ENCODE data around the gene DUSP28. TPM values are rescaled to one million over a fixed set of nuclear protein-coding genes. Genes with fewer than 3 reads are reported as not detected.

The DUSP28 gene
- total RNA-seq, 1 experiment from 2014 or later, result 4.1 TPM

DNA sequence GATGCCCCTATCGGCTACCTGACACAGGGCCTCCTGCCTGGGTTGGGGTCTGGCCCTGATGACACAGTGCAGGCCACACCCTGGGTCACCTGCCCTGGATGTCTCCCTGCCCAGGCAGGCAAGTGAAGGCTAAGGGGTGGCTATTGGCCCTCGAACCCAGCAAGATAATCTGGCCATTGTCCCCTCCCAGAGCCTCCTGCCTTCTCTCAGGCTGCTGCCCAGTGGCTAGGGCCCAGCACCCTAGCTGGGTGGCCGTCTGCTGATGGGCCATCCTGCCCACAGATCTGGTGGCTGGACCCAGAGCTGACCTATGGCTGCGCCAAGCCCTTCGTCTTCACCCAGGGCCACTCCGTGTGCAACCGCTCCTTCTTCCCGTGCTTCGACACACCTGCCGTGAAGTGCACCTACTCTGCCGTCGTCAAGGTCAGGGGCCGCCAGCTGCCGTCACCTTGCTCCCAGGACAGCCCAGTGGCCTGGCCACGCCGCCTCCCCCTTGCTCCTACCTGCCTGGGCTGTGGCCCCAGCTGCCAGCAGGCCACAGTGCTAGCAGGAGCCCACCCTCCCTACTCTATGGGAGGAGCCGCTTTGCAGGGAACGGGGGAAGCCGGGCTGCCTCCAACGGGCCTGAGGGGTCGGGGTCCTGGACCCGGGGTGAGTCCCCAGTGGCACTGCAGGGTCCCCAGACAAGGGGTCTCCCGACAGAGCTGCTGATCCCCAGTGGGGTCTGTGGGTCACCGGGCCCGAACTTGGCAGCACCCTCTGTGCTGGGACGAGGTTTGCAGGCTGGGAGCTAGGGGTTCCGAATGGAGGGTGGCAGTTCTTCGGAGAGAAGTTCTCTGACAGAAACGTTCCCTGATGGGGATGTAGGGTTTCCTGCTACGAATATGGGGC lies 12.2 kb downstream of the DUSP28 start:
- DNase-seq (ENCODE audit: low read depth), result no peak

DNA sequence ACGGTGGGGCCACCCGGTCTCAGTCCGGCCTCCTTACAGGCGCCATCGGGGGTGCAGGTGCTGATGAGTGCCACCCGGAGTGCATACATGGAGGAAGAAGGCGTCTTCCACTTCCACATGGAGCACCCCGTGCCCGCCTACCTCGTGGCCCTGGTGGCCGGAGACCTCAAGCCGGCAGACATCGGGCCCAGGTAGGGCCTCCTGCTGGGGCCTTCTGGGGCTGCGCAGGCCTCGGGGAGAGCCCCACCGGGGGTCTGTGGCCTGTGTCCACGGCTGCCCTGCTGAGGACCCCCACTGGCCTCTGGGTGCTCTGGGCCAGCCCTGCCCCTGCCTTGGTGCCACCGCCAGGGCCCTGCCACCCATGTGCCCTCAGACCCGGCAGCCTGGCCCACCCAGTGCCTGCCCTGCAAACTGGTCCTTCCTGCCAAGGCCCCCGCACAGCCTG lies 12.9 kb downstream of the DUSP28 start:
- DNase-seq (ENCODE audit: low read depth), result no peak

DNA sequence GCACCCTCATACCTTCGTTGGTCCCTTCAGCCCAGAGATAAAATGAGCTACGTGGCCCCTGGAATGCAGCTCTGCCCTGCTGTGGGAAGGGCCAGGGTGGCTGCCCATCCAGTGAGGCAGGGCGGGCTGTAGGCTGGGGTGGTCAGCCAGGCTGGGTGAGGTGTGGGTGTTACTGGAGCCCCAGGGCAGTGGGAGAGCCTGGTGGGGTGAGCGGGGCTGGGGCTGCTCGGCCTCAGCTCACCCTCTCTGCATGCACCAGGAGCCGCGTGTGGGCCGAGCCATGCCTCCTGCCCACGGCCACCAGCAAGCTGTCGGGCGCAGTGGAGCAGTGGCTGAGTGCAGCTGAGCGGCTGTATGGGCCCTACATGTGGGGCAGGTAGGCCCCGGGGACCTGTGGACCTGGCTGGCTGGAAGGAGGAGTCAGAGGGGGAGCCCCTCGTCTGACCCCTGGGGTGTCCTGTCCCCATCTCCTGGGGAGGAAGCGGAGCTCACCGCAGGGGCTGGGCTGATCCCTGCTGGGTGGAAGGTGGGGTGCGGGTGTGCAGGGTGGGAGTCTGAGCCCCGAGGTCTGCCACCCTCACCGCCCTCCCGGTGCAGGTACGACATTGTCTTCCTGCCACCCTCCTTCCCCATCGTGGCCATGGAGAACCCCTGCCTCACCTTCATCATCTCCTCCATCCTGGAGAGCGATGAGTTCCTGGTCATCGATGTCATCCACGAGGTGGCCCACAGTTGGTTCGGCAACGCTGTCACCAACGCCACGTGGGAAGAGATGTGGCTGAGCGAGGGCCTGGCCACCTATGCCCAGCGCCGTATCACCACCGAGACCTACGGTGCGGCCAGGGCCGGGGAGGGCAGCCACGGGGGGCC lies 13.6 kb downstream of the DUSP28 start:
- no peak for DNase-seq (ENCODE audit: low read depth)

DNA sequence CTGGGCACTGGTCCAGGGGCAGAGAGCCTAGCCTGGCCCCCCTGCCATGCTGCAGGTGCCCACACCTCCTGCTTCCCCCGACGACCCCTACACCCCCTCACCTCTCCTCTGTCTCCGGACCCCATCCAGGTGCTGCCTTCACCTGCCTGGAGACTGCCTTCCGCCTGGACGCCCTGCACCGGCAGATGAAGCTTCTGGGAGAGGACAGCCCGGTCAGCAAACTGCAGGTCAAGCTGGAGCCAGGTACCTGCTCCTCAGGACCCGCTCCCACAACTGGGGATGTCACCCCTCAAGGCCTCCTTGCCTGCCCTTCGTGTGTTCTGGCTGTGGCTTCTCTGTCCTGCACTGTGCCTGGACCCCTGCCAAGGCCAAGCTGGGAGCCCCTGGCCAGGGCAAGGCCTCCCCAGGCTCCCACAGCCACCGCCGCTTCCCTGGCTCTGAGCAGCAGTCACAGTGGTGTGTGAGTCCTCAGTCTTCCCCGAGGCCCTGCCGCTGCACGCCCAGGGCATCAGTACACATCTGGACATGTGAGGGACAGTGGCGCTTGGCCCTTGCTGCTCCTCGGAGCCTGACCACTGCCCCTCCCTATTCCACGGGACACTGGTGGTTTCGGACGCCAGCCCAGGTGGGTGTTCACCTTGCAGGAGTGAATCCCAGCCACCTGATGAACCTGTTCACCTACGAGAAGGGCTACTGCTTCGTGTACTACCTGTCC lies 14.4 kb downstream of the DUSP28 start:
- no peak for DNase-seq (ENCODE audit: low read depth)

DNA sequence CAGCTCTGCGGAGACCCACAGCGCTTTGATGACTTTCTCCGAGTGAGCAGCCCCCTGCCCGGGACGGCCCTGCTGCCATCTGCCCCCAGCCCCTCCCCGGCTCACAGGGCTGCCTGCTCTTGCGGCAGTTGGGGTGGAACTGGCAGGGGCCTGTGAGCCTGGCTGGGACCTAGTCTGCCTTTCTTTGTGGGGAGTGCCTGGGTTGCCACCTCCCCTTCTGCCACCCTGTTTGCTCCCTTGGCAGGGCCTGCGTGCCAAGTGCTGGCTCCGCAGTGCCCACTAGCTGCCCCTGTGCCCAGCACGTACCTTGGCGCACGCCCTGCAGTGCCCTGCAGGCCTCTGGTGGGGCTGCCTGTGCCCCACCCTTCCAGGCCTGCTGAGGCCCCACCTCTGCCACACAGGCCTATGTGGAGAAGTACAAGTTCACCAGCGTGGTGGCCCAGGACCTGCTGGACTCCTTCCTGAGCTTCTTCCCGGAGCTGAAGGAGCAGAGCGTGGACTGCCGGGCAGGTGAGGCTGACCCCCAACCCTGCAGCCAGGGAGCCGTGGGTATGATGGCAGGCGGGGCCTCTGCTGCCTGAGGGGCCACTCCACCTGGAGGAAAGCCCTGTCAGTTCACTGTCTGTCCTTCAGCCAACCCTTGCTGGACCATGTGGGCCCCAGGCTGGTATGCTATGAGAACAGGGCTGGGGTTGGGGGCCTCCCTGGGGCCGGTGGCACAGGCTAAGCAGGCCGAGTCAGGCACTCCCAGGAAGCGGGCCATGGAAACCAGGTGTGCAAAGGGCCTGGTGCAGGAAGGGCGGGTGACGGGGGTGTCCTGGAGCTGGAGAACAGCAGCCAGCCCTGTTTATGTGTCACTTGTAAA lies 15.2 kb downstream of the DUSP28 start:
- no peak for DNase-seq (ENCODE audit: low read depth)

DNA sequence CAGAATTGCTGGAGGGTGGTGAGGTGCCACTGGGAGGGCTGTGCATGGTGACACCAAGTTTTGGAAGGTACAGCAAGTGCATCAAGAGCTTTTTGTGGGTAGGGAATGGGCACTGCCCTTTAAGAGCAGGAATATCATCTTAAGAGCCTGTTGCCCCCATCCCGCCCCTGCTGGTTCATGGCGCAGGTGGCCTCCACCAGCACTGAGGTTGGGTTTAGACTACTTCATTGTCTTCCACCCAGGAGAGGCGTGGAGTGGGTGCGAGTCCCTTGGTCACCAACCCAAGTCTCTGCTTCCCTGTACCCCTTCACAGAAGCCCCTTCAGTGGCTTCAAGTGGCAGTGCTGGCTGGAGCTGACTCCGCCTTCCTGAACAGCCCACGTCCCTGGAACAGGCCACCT lies 15.9 kb downstream of the DUSP28 start:
- DNase-seq (ENCODE audit: low read depth), result no peak

DNA sequence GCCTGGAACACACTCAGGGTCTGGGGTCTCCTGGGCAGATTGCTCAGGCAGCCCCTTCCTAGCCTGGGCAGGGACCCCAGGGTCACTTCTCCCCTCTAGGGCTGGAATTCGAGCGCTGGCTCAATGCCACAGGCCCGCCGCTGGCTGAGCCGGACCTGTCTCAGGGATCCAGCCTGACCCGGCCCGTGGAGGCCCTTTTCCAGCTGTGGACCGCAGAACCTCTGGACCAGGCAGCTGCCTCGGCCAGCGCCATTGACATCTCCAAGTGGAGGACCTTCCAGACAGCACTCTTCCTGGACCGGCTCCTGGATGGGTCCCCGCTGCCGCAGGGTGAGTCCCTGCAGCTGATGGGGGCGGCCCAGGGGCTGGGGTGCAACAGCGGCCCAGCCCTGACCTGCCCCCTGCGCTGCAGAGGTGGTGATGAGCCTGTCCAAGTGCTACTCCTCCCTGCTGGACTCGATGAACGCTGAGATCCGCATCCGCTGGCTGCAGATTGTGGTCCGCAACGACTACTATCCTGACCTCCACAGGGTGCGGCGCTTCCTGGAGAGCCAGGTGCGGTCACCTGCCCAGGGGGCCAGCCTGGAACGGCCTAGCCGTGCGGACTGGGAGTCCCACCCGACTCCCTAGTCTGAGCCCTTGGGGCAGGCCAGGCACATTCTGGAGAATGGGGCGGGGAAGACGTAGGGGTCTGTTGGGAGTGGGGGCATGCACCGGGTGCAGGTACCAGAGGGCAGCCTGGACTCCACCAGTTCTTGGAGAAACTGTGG lies 16.5 kb downstream of the DUSP28 start:
- DNase-seq (ENCODE audit: low read depth), result no peak

DNA sequence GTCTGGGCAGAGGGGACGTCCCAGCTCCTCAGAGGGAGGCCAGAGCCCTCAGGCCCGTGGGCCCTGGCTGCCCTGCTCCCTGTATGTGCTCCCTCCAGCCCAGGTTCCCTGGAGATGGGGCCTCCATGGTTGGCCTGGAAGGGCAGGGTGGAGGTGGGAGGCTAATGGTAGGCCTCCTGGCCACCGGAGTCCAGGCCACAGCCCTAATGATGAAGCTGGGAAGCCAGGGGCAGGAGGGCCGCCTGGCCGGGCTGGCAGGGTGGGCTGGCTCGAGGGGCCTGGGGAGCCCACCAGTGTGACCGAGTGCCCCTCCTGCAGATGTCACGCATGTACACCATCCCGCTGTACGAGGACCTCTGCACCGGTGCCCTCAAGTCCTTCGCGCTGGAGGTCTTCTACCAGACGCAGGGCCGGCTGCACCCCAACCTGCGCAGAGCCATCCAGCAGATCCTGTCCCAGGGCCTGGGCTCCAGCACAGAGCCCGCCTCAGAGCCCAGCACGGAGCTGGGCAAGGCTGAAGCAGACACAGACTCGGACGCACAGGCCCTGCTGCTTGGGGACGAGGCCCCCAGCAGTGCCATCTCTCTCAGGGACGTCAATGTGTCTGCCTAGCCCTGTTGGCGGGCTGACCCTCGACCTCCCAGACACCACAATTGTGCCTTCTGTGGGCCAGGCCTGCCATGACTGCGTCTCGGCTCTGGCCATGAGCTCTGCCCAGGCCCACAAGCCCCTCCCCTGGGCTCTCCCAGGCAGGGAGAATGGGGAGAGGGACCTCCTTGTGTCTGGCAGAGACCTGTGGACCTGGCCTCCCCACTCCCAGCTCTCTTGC lies 17.3 kb downstream of the DUSP28 start:
- DNase-seq (ENCODE audit: low read depth), result no peak

DNA sequence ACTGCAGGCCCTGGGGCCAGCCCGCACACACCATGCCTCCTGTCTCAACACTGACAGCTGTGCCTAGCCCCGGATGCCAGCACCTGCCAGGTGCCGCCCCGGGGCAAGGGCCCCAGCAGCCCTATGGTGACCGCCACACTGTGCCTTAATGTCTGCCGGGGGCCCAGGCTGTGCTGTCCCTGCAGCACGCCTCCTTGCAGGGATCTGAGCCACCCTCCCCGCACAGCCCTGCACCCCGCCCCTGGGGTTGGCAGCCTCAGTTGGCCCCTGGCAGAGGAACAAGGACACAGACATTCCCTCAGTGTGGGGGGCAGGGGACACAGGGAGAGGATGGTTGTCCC lies 17.9 kb downstream of the DUSP28 start:
- DNase-seq (ENCODE audit: low read depth), result no peak

DNA sequence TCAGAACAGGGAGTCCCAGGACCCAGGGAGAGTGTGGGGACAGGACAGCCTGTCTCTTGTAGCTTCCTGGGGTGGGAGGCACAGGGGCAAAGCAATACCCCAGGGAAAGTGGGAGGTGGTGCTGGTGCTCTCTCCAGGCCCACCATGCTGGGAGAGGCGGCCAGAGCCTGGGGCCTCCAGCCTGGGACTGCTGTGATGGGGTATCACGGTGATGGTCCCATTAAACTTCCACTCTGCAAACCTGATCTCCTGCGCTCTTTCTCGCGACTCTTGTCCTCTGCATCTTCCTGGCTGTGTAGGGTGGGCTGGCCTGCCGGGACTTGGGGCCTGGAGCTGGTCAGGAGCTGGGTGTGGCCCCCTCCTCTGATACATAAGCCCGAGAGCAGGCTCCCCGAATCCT lies 18.3 kb downstream of the DUSP28 start:
- DNase-seq (ENCODE audit: low read depth), result no peak

DNA sequence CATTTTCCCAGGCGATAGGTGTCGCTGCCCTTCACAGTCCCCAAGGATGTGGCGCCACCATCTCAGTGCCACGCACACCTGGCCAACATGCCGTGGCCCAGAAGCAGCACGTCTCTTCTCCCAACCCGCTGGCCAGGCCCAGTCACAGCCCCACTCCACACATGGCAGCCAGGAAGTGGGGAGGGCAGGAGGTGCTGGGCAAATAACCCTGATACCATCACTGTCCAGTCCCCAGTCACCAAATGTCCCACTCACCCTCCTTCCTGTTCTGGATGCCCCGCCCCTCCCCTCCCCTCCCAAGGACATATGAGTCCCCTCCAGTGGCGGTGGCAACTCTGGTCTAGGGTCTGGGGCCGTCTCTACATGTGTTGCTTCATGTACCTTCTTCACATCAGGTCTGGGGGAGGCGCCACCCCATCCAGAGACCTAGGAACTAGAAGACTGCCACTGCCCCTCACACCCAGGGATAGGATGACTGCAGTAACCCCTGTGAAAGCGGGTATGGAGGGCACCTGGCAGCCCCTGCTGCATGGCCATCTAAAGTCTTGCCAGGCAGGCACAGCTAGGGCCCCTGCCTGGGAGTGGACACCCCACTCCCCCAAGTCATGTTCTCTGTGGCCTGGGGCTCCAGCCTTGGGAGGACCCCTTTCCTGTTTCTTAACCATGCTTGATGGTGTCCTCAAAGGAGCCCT lies 19.1 kb downstream of the DUSP28 start:
- DNase-seq (ENCODE audit: low read depth), result no peak

DNA sequence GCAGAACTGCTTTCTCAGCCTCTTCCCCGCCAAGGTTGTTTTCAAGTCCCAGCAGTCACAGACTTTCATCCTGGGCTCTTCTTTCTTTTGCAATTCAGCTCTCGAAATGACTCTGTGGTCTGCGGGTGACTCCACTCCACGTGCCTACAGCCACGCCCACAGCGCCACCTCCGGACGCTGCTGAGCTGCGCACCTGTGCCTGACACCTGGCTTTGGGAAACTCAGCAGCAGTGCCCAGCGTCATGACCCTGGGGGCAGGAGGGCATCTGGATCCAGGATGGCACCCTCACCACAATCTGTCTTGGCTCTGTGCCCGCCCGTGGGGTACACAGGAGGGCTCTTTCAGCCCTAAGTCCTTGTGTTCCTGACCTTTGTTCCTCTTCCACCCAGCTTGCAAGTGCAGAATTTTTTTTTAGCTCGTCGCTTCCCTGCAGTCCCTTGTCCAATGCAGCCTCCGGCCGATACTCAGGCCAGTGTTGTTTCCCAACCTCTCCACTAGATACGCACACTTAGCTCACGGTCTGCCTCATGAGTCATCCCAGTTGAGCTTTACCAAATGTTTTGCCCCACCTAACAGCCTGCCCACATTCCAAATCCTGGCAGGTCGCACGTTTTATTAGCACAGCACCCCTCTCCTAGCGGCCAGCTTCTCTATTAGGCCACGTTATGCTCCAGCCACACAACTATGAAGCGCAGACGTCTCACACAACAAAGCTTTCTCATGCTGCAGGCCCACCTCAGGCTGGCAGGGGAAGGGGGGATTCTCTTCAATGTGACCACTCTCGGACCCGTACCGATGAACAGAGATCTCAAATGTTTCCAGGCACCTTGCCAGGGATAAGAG lies 19.8 kb downstream of the DUSP28 start:
- peak; percentile 93 for DNase-seq (ENCODE audit: low read depth)

DNA sequence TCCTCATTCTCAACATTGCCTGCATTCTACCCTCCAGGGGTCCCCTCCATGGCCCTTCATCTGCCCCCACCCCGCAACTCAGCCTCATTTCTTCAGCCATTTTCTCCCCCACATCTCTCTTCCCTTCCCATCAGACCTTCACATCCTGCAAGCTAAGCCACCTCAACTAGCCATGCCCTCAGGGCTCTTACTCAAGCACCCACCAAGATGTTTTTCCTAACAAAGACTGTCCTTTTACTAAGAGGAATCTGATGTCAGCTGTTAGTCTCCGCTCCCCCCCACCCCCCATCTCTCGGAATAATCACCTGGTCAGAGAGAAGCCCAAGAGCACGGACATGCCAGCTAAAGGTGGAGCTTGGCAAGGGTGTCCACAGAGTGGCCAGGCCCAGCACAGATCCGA lies 21.7 kb downstream of the DUSP28 start:
- peak; percentile 66 for DNase-seq (ENCODE audit: low read depth)

DNA sequence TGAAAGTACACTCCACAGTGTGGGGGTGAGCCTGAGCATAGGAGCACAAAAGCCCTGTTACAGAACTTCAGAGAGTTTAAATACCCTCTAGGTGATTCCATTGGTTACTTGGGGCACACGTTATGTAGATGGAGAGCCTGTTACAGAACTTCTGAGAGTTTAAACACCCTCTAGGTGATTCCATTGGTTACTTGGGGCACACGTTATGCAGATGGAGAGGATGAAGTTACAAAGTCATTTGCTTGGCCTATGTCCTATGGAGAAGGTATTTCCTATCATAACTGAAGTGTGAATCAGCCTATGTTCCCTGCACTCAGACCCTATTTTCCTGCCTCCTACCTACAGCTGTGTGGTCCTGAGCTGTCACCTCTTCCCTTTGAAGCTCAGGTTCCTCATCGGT lies 22.6 kb downstream of the DUSP28 start:
- peak; percentile 20 for DNase-seq (ENCODE audit: low read depth)

DNA sequence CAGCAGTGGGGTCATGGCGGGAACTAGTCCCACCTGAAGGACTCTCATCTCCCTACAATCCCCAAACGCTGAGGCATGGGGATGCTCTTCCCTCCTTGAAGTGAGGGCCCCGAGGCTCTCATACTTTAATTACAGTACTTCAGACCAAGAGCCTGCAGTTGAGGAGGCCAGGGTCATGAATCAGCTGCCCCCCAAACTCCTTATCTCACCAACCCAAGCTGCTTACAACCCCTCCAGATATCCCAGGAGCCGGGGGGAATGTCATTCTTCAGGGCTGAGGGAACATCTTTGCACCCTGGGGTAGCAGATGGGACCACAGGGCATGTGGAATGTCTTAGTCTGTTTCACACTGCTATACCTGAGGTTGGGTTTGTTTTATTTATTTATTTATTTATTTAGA lies 23.6 kb downstream of the DUSP28 start:
- DNase-seq (ENCODE audit: low read depth), result no peak

DNA sequence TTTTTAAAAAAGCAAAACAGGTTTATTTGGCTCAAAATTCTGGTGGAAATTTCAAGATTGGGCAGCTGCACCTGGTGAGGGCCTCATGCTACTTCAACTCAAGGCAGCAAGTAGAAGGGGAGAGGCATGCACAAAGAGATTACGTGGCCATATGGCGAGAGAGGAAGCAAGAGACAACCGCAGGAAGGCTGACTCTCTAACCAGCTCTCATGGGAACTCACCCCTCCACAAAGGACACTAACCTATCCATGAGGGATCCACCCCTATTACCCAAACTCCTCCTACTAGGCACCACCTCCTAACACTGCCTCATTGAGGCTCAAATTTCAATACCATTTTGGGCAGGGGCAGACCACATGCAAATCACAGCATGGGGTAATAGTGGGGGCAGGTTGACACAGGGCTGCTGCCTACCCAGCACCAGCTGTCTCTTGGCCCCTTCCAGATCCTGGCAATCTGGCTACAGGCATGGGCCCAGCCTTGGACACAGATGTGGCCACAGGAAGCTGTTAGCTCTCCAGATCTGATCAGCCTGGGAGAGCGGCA lies 24.4 kb downstream of the DUSP28 start:
- no peak for DNase-seq (ENCODE audit: low read depth)

DNA sequence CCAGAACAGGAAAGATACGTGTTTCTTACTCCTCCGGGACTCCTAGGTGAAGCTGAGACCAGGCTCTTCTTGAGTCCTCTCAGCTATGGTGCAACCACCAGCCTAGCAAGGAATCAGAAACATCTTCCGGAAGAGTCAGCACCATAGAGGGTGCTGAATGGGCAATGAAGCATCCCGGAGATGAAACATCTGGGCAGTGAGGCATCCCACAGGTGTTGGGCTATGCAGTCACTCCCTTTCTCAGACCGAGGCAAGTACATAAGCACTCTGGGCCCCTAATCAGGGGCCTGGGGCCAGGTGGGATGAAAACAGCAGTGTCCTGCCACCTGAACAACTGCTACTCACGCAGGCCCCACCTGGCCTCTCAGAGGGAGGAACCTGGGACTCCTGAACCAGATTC lies 24.9 kb downstream of the DUSP28 start:
- no peak for DNase-seq (ENCODE audit: low read depth)

DNA sequence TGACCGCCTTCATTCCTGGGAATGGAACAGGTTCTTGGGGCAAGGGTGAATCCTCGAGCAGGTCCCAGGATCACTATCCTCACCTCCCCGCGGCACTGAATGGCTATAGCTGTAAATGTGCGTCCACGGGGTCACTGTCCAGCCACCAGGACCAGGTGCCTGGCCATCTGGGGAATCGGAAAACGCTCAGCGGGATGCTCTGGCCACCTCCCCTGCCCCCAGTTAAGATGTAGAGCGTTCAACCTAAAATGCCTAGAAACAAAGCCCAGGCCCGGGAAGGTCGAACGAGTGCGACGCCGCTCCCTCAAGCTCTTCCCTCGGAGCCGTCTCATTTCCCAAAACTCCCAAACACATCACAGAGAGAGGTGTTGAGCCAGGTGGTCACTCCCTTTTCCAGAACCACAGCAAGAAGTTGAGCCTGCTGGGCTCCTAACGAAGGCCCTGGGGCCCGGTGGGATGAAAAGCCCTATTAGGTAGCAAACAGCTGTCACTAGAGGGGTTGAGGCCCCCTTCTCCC lies 25.6 kb downstream of the DUSP28 start:
- DNase-seq (ENCODE audit: low read depth), result no peak
